ENCODE data around the gene LMF1. TPM values are rescaled to one million over a fixed set of nuclear protein-coding genes. Genes with fewer than 3 reads are reported as not detected.

Gene LMF1
- total and polyA plus RNA-seq, 2 of the 4 experiments (the other 2 are of a cell fraction) = 7.7 to 13.1 TPM

GRCh38 chr16:1011316-1012082, 40.7 kb upstream of the LMF1 start:
- no TSS peak for BruUV-seq (replicated peaks)
- H2BK120ac ChIP-seq (ENCODE audit: low read depth, low read length) = no peak overlapping the region
- H3K4me1 ChIP-seq (ENCODE audit: control insufficient read depth, insufficient read depth, low read length) = no peaks in the 10 kb centered on the region
- no peak overlapping the region for H3K14ac ChIP-seq (replicated peaks; ENCODE audit: low read depth, low read length)
- in situ Hi-C loops (cut with MboI; ENCODE audit: low sequenced_read_pairs) (no loop called here), dilution Hi-C loops (cut with HindIII; ENCODE audit: low sequenced_read_pairs, unreplicated experiment) (no loop called here), intact Hi-C loops (cut with micrococcal nuclease) (no loop called here)
- no peaks in the 10 kb centered on the region for H4K20me1 ChIP-seq (ENCODE audit: insufficient read depth, low read length)
- H3K23ac ChIP-seq (ENCODE audit: low read depth, low read length) = no peak overlapping the region
- ATAC-seq (ENCODE audit: low read depth) = no peak
- no peak overlapping the region for H3K4ac ChIP-seq (ENCODE audit: low read depth, low read length)
- H4K5ac ChIP-seq (ENCODE audit: low read depth, low read length) = no peak overlapping the region
- DNase-seq = no peak
- peaks cover 53% of the 10 kb centered on the region; the same call in 1 of the 2 replicates for H3K27me3 ChIP-seq (ENCODE audit: control insufficient read depth, insufficient read depth, low read length)
- H2BK15ac ChIP-seq (ENCODE audit: low read depth, low read length) = no peak overlapping the region
- no peak overlapping the region for H4K8ac ChIP-seq (ENCODE audit: low read depth in 2 of 2, low read length in 2 of 2)
- no peak overlapping the region for H3K56ac ChIP-seq (ENCODE audit: extremely low read depth, insufficient read depth, low read length)
- H3K4me3 ChIP-seq (ENCODE audit: insufficient read depth, low read depth, low read length) = no peak overlapping the region
- no peaks in the 10 kb centered on the region for H3K9me1 ChIP-seq (ENCODE audit: insufficient read depth, low read length)
- no peak overlapping the region for H3K4me2 ChIP-seq (ENCODE audit: low read depth, low read length)
- H3K9ac ChIP-seq (ENCODE audit: low read depth, low read length) = no peak overlapping the region
- H2AFZ ChIP-seq (replicated peaks; ENCODE audit: low read length, poor library complexity) = no peak overlapping the region
- TF ChIP-seq MAFK (IDR thresholded peaks at IDR 0.05; ENCODE audit: low read depth, low read length) = no peak
- no peak for TF ChIP-seq ELK1 (IDR thresholded peaks at IDR 0.05; ENCODE audit: borderline replicate concordance, low read depth, low read length)
- TF ChIP-seq USF2 (IDR thresholded peaks at IDR 0.05; ENCODE audit: low read depth, low read length) = no peak
- TF ChIP-seq BHLHE40 (IDR thresholded peaks at IDR 0.05; ENCODE audit: low read depth, low read length) = no peak
- TF ChIP-seq SMC3 (IDR thresholded peaks at IDR 0.05; ENCODE audit: low read depth, low read length) = no peak
- no peak for TF ChIP-seq RFX5 (IDR thresholded peaks at IDR 0.05; ENCODE audit: low read depth, low read length)
- TF ChIP-seq POLR2A (IDR thresholded peaks at IDR 0.05; ENCODE audit: low read depth, low read length) = no peak
- no peak for TF ChIP-seq MXI1 (IDR thresholded peaks at IDR 0.05; ENCODE audit: borderline replicate concordance, low read depth, low read length)
- TF ChIP-seq CEBPB (IDR thresholded peaks at IDR 0.05; ENCODE audit: low read depth, low read length) = no peak
- no peak for TF ChIP-seq CTCF (conservative IDR thresholded peaks at IDR 0.05; ENCODE audit: low read depth, low read length)
- no peak for TF ChIP-seq NFE2L2 (IDR thresholded peaks at IDR 0.05; ENCODE audit: low read depth, low read length)
- H3K79me1 ChIP-seq (ENCODE audit: low read depth in 1 of 2, low read length in 2 of 2) = no peaks in the 10 kb centered on the region
- no peak overlapping the region for H2BK20ac ChIP-seq (ENCODE audit: low read depth, low read length)
- H3K27ac ChIP-seq (ENCODE audit: insufficient read depth, low read length) = no peak overlapping the region
- 65% methylated on average over 25 of the region's 37 CpGs; no CpG with 5 or more reads in 1 of the 2 experiments for WGBS, 2 experiments (ENCODE audit: extremely low coverage in 2 of 2, insufficient read length in 1 of 2)
- no peaks in the 10 kb centered on the region for H3K36me3 ChIP-seq (ENCODE audit: control insufficient read depth, insufficient read depth, low read length)
- CTCF ChIA-PET = no interaction called here
- POLR2A ChIA-PET (ENCODE audit: unreplicated experiment) = no interaction called here
- no peak overlapping the region for H2AK5ac ChIP-seq (ENCODE audit: low read depth, low read length)
- H2AK9ac ChIP-seq (replicated peaks; ENCODE audit: low read depth, low read length, poor library complexity) = no peak overlapping the region
- no peak overlapping the region for H4K91ac ChIP-seq (ENCODE audit: insufficient read depth, low read depth, low read length)
- no peak overlapping the region for H3K18ac ChIP-seq (ENCODE audit: low read depth, low read length)
- no peaks in the 10 kb centered on the region for H3K9me3 ChIP-seq (ENCODE audit: control insufficient read depth, insufficient read depth, low read length)
- H2BK5ac ChIP-seq (ENCODE audit: low read depth, low read length, poor library complexity, severe bottlenecking) = no peak overlapping the region
